Posterior cingulate gyrus (tissue), 11 donors: ENCODE measurements around the gene MED6.

Experiments
- DNase-seq, 10 donors: peaks; one replicate each; pipeline versions ENCODE4 v3.0.0 to v3.0.0-alpha.2; 2020 to 2021; ENCODE audit warnings: mixed read lengths in 3 of 10
- intact Hi-C: fragments of 100-400 bp; cut with DNase I; formaldehyde crosslinking; loops from one replicate; pipeline ENCODE4 v1.15.1; 2023

Gene MED6

GRCh38 chr14:70601162-70601561 is 707 bp upstream of the MED6 start:
- intact Hi-C loops: no loop called here
- DNase-seq: no peak

GRCh38 chr14:70599345-70599744 is 1.1 kb downstream of the MED6 start:
- intact Hi-C loops: no loop called here
- no peak for DNase-seq

- intact Hi-C loops: no loop called here
- no peak for DNase-seq
Observed at GRCh38 chr14:70597731-70598130, 2.7 kb downstream of the MED6 start.

GRCh38 chr14:70595443-70596185 is 4.8 kb downstream of the MED6 start:
- intact Hi-C loops: no loop called here

GRCh38 chr14:70594461-70594860 is 6.0 kb downstream of the MED6 start:
- intact Hi-C loops: no loop called here
- DNase-seq: peak in 2 of 10 donors; percentile 60 to 69

More at GRCh38 chr14:70595443-70596185, 4.8 kb downstream of the MED6 start:
- DNase-seq: peak in 2 of 10 donors; percentile 48 to 60

GRCh38 chr14:70585231-70585630 is 15.2 kb downstream of the MED6 start:
- no peak for DNase-seq
- intact Hi-C loops: no loop called here

GRCh38 chr14:70576891-70577290 is 23.6 kb downstream of the MED6 start:
- intact Hi-C loops: no loop called here
- no peak for DNase-seq

- intact Hi-C loops: no loop called here
- no peak for DNase-seq
Observed at GRCh38 chr14:70573050-70573449, 27.4 kb downstream of the MED6 start.

GRCh38 chr14:70571139-70571538 is 29.3 kb downstream of the MED6 start:
- no peak for DNase-seq
- intact Hi-C loops: no loop called here

GRCh38 chr14:70567791-70568190 is 32.7 kb downstream of the MED6 start:
- no peak for DNase-seq
- intact Hi-C loops: no loop called here

GRCh38 chr14:70563869-70564268 is 36.6 kb downstream of the MED6 start:
- DNase-seq: no peak
- intact Hi-C loops: no loop called here

GRCh38 chr14:70563417-70563816 is 37.0 kb downstream of the MED6 start:
- DNase-seq: no peak
- intact Hi-C loops: no loop called here

GRCh38 chr14:70558356-70558755 is 42.1 kb downstream of the MED6 start:
- intact Hi-C loops: no loop called here
- DNase-seq: no peak

GRCh38 chr14:70555890-70556289 is 44.6 kb downstream of the MED6 start:
- intact Hi-C loops: no loop called here
- DNase-seq: peak in 2 of 10 donors; percentile 64 to 70

GRCh38 chr14:70538087-70538486 is 62.4 kb downstream of the MED6 start:
- no peak for DNase-seq
- intact Hi-C loops: no loop called here

- intact Hi-C loops: no loop called here
- DNase-seq: no peak
Observed at GRCh38 chr14:70536830-70537229, 63.6 kb downstream of the MED6 start.

GRCh38 chr14:70534904-70535303 is 65.6 kb downstream of the MED6 start, which contains the start of gene ADAM20:
Gene ADAM20 (minus strand): TSS chr14:70535004. CDS start chr14:70524757, 10,247 bp downstream.
- intact Hi-C loops: no loop called here
- no peak for DNase-seq
